Measurements from ENCODE around the gene DOK5.

- no peak for TF ChIP-seq CTCF (IDR thresholded peaks at IDR 0.05; ENCODE audit: insufficient read depth, low read length, poor library complexity, severe bottlenecking)
- TF ChIP-seq EZH2phosphoT487 (conservative IDR thresholded peaks at IDR 0.05; ENCODE audit: low read length), result no peak
These were observed 170.7 kb downstream of the DOK5 start for GRCh38 chr20:54646156-54646517.

Measured in SU-DHL-6 (cell line).